HG02938 (cell line): ENCODE data around the gene USP10.
"Not testable (repeated sequence)": the region's sequence is repeated elsewhere in the genome, so short reads cannot be mapped to it uniquely, and the experiment has no call there.

Experiments
- ATAC-seq: cut with Tn5 transposase; IDR thresholded peaks from one replicate; pipeline ENCODE4 v1.9.1; 2021; ENCODE audit warnings: mild to moderate bottlenecking, moderate library complexity; ENCODE audit not compliant: unreplicated experiment

USP10 gene

DNA sequence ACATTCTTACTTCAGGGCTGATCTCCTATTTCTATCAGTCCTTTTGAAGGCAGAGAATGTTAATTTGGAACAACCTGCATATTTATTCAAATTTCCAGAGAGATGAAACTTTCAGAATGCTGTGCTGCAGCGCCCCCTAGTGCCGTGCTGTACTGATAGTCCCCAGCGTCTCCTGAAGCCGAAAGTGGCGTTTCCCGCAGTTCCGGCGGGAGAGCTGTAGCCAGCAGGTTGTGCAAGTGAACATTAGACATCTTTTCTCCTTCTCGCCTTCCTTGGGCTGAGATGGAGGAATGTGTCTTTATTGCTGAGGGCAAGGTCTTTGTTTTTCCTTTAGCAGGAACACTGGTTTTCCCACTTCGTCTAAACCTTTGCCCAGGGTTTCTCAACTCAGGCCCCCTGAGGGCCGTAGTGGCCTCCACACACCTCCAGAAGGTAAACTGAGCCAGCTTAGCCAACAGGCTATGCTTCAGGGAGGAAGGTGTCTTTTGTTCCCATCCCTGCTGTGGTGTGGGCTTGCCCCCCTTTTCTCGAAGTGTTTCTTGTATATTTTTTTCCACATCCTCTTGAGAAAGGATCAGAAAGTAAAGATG is 26.4 kb downstream of the USP10 start:
- ATAC-seq, result peak; percentile 35

DNA sequence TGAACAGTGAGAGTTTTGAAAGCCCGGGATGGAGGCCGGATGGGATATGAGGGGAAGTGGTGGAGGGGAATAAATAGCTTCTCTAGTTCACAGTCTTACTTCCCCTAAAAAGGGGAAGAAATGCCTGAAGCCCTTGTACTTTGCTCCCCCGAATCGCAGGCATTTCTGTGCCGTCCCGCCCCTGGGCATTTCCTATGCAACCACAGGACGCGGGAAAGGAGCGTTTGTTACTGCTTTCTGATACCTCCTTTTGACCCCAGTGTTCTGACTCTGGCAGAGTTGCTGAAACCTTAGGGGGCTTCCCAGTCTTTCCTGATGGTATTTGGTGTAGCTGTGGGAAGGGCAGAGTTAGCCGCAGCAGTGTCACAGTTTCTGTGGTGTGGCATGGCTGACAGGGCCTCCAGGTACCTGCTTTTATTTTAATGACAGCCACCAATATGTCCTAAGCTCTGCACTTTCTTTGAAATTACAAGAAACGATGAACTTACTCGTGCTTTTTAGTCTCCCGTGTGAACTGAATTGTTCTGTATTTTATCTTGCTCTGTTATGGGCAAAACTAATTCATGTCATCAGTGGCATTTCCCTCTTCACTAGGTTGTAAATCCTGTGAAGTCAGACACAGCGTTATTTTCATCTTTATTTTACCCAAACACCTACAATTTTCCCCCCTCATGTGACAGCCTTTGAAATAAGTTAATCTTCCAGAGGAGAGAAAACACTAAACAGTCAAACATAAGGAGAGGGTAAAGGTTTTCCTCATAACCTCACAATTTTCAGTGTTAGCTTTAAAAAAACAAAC is 27.1 kb downstream of the USP10 start:
- no peak for ATAC-seq

DNA sequence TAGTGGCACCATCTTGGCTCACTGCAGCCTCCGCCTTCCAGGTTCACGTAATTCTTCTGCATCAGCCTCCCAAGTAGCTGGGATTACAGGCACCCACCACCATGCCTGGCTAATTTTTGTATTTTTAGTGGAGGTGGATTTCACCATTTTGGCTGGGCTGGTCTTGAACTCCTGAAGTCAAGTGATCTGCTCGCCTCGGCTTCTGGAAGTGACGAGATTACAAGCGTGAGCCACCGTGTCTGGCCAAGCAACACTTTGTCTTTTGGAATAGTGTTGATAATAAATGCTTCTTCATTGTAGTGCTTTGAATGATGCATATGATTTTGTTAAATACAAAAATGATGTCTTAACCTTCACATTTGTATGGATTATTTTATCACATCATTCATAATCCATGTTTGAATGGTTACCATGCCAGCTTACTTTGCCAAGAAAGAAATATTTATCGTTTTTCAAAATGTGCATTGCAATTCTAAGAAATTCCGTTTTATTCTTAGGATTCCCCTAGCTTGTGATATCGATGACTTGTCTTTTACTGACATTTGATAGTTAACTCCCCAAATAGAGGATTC is 29.1 kb downstream of the USP10 start:
- no peak for ATAC-seq

DNA sequence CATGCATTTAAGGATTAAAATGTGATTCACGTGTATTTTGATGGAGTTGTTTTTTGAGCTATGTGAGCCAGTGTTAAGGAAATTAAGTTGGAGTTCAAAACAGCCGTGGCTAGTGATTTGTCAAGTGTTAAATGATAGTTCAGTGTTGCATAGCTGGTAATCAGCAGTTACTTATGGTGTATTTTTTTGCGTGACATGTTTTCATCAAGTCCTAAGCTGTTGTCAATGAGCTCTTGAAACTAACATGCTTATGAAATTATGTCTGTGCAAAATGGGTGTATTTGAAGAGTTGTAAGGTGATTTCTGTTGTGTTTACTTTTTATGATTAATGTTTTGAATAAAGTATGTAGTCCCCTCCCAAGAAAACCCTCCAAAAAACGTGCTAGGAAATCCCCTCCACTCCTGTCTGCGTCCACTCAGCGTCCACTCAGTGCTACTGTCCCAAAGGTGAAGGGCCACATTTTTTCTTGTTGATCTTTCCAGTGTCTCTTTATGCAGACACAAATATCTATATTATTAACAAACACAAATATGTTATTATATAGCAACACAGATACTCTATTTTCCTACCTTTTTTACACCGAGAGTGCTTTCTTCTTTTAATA is 30.0 kb downstream of the USP10 start:
- no peak for ATAC-seq

DNA sequence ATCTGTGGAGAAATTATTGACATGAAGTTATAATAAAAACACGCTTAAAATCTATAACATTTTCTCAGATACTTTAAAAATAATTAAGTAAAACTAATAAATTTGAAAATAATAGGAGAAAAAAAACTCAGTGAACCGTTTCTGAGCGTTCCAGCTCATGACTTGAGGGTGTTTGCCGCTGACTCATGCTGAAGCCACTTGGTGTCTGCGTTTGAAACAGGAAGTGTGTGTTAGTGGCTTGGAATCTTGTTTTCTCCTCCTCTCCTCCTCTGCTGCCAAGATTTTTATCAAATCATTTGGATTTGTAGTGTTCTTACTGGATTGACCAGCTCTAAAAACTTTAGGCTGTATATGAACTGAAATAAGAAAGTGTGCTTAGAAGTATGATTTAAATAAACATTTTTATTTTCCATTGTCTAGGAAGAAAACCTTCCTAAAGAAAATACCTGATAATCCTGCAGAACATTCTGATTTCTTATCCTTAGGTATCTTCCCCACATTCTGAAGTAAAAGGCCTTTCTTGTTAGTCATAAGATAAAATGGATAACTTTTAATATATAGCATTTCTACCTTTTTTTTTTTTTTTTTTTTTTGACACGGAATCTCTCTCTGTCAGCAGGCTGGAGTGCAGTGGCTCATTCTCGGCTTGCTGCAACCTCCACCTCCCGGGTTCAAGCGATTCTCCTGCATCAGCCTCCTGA is 30.8 kb downstream of the USP10 start:
- ATAC-seq, result no peak

DNA sequence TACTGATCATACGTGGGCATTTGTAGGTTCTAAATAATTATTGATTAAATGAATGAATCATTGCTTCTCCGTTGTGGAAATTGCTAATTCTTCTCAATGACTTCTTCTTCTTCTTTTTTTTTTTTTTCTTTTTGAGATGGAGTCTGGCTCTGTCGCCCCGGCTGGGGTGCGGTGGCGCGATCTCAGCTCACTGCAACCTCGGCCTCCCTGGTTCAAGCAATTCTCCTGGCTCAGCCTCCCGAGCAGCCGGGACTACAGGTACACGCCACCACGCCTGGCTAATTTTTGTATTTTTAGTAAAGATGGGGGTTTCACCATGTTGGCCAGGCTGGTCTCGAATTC is 32.5 kb downstream of the USP10 start:
- not testable (repeated sequence) for ATAC-seq

DNA sequence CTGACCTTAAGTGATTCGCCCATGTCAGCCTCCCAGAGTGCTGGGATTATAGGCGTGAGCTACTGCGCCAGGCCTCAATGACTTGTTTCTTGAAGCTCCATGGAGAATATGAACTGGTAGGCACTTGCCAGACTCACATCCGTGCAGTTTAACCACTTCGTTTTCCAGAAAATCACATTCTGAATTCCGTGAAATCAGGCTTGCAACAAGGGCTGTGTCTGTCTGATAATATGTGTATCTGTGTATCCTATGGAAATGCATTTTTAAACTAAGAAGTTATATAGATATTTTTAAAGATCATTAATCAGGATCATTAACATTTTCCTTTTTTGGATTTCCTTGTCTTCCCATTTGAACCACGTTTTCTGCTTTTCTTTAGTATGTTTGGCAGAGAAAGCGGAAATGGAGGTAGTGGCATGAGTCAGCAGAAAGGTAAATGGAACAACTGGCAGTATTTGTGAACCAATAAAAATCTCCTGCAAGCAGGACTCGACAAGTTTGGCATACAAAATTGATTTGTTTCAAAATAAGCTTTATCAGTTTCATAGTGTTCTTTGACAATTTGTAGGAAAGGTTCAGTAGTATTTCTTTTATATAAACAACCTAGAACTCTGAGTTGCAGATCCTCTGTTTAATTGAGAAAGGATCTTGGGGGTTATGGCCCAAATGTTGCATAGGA is 33.0 kb downstream of the USP10 start:
- ATAC-seq, result no peak

DNA sequence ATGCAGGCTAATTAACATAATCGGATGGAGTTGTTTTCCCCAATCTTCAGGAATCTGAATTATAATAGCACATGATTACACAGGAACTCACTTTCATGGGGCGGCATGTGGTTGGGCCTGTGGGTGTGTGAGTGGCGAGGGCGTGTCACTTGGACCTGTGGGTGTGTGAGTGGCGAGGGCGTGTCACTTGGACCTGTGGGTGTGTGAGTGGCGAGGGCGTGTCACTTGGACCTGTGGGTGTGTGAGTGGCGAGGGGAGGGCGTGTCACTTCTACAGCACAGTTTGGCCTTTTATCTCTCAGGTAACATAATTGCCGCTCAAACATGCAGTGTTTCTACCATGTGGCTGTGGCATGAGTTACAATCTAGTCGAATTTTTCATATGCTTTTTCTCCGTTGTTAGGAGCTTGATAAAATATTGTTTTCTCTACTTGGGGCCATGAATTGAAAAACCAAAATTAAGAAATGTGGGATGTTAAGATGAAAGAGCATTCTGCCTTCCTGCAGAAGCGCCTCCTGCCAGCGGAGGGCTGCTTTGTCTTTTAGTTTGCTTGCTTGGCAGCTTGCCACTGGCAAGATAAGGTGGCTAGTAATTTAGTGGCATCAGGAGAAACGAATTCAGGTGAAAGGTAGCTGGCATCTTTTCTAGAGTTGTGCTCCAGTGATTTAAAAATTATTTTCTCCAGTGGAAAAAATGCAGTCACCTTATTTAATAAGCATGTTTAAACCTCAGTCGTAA is 36.2 kb downstream of the USP10 start:
- ATAC-seq, result no peak

DNA sequence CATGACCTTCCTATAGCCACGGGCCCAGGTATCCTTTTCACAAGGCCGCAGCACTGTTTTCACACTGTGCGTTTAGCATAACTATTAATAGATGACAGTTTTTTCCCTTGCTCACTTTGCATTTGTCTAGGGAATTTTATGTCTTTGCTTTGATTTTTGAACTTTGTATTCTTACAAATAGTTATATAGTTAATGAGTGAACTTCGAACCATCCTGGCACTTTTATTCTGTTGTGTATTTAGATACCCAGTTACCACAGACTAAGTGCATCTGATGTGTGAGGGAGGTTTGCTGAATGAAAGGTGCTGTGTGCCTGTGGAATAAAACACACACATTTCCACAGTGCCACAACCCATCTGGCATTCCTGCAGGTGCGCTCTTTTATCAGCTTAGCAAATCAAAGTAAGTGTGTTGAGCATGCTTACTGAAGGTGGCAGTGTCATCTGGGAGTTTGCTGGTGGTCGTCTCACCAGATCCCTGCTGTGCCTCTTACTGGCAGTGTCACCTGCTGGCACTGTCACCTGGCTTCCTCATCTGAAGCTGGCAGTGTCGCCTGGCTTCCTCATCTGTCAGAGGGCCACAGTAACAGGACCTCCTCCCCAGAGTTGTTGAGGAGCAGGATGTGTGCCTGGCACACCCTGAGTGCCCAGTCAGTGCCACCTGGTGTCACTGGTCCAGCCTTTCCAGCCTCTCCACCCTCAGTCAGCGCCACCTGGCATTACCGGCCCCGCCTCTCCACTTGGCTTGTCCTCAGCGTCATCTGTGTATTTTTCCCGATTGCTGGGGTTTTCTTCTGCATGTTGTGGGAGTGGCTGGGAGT is 37.6 kb downstream of the USP10 start:
- ATAC-seq, result no peak

DNA sequence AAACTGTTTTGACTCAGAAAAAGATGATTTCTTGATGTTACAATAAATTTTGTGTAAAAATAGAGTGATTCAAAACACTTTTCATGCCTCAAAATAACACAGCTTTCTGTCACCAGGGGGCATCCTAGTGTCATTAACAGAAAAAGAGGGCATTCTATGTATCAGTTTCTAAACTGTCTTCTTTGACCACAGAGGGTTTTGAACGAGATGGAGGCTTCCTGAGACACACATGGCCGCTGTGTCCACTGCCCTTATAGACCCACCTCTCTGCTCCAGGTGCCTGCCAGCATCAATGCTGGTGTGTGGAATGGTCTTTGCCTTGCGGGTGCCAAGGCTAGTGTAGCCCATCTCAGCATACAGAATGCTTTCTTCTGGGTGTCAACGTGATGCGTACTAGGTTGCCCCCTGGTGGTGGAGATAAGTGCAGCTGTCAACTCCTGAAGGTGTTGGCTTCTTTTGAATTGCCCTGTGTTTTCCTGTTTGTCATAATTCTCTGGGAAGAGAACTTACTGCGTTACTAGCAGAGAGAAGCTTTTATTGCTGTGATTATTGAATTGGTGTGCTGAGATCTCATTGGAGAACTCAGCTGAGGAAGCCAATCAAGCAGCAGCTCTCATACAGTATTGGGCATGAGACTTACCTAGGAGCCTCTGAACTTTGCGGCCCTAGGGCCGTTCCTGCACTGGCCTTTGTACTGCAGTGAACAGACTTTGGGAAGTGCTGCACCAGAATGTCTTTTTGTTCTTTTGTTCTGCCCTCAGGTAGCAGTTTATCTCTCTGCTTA is 38.6 kb downstream of the USP10 start:
- ATAC-seq, result peak; percentile 67

DNA sequence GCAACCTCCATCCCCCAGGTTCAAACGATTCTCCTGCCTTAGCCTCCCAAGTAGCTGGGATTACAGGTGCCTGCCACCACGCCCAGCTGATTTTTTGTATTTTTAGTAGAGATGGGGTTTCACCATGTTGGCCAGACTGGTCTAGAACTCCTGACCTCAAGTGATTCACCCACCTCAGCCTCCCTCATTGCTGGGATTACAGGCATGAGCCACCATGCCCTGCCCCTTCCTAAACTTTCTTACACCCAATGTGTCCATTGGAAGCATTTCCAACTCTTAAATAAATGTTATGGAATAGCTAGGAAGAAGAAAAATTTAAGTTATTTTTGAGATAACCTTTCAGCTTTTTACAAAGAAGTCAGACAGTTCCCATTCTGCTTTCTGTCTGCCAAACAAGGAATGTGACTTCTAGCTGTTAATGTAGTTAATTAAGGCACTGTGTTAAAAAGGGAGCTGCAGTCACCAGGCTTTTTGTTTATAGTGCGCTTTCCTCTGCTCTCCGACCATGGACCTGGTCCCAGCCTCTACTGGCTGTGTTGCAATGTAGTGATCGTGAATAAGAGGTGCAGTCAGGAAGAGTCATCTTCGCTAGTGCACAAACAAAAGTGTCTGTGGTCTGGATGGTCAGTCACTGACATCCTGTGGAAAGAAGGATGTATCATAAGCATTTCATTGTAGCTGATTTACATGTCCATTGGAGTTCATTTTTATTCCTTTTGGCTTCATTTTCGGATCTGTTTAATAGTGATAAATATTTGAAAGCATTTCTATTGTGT is 39.7 kb downstream of the USP10 start:
- ATAC-seq, result no peak

DNA sequence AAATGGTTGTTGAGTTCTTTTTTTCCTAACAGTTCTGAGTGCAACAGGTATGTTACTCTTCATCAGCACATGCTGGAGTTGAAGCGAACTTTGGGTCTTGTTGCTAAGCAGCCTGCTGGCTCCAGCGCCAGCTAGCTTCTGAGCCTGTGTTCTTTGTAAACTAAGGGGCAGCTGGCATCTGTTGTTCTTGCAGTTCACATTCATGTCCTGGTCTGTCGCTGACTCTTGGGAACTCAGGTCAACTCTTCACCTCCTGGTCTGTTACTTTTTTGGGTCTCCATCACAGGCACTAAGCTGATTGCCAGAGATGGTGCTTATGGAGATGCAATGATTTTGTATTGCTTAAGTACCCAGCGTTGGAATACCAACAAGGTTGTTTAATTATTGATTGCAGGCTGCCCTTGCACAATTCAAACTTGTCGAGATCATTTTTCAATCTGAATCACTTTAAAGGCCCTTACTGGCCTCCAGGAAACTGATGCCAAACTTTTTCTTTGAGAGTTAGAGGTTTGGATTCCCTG is 40.9 kb downstream of the USP10 start:
- ATAC-seq, result no peak

DNA sequence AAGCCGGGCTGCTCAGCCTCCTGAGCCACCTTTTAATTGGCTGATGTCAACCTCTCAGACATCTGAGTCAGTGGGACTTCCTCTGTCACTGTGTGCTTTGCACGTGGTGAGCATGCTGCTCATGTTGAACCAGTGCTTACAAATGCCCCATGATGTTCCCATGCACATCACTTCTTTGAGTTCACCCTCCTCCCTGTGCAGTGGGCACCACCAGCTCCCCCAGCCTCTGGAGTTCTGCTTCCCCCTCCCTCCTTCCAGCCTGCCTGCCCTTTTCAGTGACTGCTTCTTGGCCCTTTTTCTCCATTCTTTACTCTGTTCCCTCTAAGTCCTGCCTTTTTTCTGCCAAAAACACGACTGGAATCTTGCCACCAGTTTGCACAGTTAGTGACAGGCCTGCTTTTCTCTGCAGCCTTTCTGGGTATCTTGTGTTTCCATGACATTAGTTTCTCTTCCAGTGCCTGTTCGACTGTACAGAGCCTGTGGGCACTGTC is 41.6 kb downstream of the USP10 start:
- no peak for ATAC-seq

DNA sequence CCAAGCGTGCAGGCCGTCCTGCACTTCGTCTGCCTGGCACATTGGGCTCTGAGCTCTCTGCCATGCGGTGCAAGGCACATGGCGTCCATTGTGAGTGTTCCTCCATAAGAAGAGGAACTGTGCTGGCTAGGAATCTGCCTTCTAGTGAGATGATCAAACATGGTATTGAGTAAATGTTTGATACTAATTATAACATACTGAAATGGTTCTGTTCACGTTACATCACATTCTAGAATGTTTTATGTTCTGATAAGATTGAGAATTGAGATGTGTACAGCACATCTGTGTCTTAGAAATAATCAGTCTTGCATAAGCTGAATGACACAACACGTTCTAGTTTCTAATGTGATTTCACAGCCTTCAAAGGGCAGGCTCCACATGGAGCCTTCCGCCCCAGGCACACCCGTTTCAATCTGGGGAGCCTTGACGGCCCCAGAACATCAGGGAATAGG is 42.9 kb downstream of the USP10 start:
- no peak for ATAC-seq

DNA sequence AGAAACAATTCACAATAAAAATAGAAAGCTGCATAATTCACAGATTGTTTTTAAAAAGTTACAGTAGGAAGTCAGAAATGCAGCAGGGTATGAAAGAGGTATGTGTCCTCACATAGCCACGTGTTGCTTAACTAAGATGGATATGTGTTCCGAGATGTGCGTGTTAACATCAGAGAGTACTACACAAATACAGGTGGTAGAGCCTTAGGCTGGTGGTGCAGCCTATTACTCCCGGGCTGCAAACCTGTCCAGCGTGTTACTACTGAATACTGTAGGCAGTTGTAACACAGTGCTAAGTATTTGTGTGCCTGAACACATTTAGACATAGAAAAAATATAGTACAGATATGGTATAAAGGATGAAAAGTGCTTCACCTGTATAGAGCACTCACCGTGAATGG is 46.4 kb downstream of the USP10 start:
- ATAC-seq, result no peak

DNA sequence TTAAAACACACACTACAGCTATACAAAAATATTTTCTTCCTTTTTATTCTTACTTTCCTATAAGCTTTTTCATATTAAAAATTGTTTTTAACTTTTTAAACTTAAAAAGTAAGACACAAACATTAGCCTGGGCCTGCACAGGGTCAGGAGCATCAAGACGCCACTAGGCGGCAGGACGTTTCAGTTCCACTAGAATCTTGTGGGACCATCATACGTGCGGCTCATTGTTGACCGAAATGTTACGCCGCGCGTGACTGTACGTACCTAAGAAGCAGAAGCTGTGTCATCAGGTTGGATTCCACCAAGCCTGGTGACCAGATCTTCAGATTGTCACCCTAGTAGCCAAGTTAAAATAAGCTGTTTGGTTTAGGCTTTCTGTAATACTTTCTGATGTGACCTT is 47.1 kb downstream of the USP10 start:
- no peak for ATAC-seq

DNA sequence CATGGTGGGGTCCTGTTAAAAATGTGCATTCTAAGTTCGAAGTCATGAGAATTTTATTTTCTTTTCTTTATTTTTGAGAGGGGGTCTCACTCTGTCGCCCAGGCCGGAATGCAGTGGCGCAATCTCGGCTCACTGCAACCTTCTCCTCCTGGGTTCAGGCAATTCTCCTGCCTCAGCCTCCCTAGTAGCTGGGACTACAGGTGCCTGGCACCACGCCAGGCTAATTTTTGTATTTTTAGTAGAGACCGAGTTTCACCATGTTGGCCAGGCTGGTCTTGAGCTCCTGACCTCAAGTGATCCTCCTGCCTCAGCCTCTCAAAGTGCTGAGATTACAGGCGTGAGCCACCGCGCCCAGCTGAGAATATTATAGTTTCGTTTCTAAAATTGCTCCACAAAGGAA is 48.4 kb downstream of the USP10 start:
- ATAC-seq, result not testable (repeated sequence)
